ENCODE measurements around the gene STK11.

The STK11 gene

GRCh38 chr19:1170938-1171754, 34.4 kb upstream of the STK11 start:
- no peaks in the 10 kb centered on the region for H3K9me3 ChIP-seq (ENCODE audit: control insufficient read depth, insufficient read depth, low read length)
- no peak for DNase-seq (ENCODE audit: low read depth, low spot score)
- H3K4me1 ChIP-seq (ENCODE audit: control insufficient read depth, insufficient read depth, low read length), result peaks cover 9% of the 10 kb centered on the region
- no peak overlapping the region for H3K4me3 ChIP-seq (ENCODE audit: low read length)
- no peaks in the 10 kb centered on the region for H3K27me3 ChIP-seq (ENCODE audit: control insufficient read depth, insufficient read depth, low read length)
- H3K36me3 ChIP-seq (ENCODE audit: control insufficient read depth, insufficient read depth, low read length), result no peaks in the 10 kb centered on the region
- 94% methylated on average over 12 of the region's 38 CpGs for WGBS (ENCODE audit: insufficient coverage, insufficient read length)
- no peak overlapping the region for H3K27ac ChIP-seq (ENCODE audit: low read length)

GRCh38 chr19:1171755-1172352, 33.7 kb upstream of the STK11 start:
- no CpG with 5 or more reads among the region's 15 CpGs for WGBS (ENCODE audit: insufficient coverage, insufficient read length)
- no peaks in the 10 kb centered on the region for H3K9me3 ChIP-seq (ENCODE audit: control insufficient read depth, insufficient read depth, low read length)
- H3K4me1 ChIP-seq (ENCODE audit: control insufficient read depth, insufficient read depth, low read length), result peaks cover 9% of the 10 kb centered on the region
- no peaks in the 10 kb centered on the region for H3K27me3 ChIP-seq (ENCODE audit: control insufficient read depth, insufficient read depth, low read length)
- no peak overlapping the region for H3K27ac ChIP-seq (ENCODE audit: low read length)
- H3K36me3 ChIP-seq (ENCODE audit: control insufficient read depth, insufficient read depth, low read length), result no peaks in the 10 kb centered on the region
- DNase-seq (ENCODE audit: low read depth, low spot score), result no peak
- H3K4me3 ChIP-seq (ENCODE audit: low read length), result no peak overlapping the region

GRCh38 chr19:1172353-1173158, 33.0 kb upstream of the STK11 start:
- no peak overlapping the region for H3K27ac ChIP-seq (ENCODE audit: low read length)
- no peaks in the 10 kb centered on the region for H3K27me3 ChIP-seq (ENCODE audit: control insufficient read depth, insufficient read depth, low read length)
- peak overlapping the region; percentile 67 for H3K4me3 ChIP-seq (ENCODE audit: low read length)
- no peaks in the 10 kb centered on the region for H3K9me3 ChIP-seq (ENCODE audit: control insufficient read depth, insufficient read depth, low read length)
- H3K36me3 ChIP-seq (ENCODE audit: control insufficient read depth, insufficient read depth, low read length), result no peaks in the 10 kb centered on the region
- no peak for DNase-seq (ENCODE audit: low read depth, low spot score)
- peaks cover 9% of the 10 kb centered on the region for H3K4me1 ChIP-seq (ENCODE audit: control insufficient read depth, insufficient read depth, low read length)
- no CpG with 5 or more reads among the region's 36 CpGs for WGBS (ENCODE audit: insufficient coverage, insufficient read length)

GRCh38 chr19:1173159-1173844, 32.3 kb upstream of the STK11 start:
- Histone ChIP-seq H3K36me3 (ENCODE audit: control insufficient read depth, insufficient read depth, low read length) (no peaks in the 10 kb centered on the region), H3K27ac (ENCODE audit: low read length) (no peak overlapping the region), H3K4me3 (ENCODE audit: low read length) (peak overlapping the region; percentile 67), H3K9me3 (ENCODE audit: control insufficient read depth, insufficient read depth, low read length) (no peaks in the 10 kb centered on the region), H3K4me1 (ENCODE audit: control insufficient read depth, insufficient read depth, low read length) (peaks cover 7% of the 10 kb centered on the region), H3K27me3 (ENCODE audit: control insufficient read depth, insufficient read depth, low read length) (no peaks in the 10 kb centered on the region)
- WGBS (ENCODE audit: insufficient coverage, insufficient read length), result no CpG with 5 or more reads among the region's 47 CpGs
- no peak for DNase-seq (ENCODE audit: low read depth, low spot score)

GRCh38 chr19:1173845-1174809, 31.5 kb upstream of the STK11 start, which contains the start of gene SBNO2:
SBNO2 (minus strand) TSS chr19:1174268; CDS start chr19:1154276, 19,992 bp downstream.
- Histone ChIP-seq H3K9me3 (ENCODE audit: control insufficient read depth, insufficient read depth, low read length) (no peaks in the 10 kb centered on the region), H3K27me3 (ENCODE audit: control insufficient read depth, insufficient read depth, low read length) (no peaks in the 10 kb centered on the region), H3K4me1 (ENCODE audit: control insufficient read depth, insufficient read depth, low read length) (peaks cover 7% of the 10 kb centered on the region), H3K27ac (ENCODE audit: low read length) (no peak within 1 kb of the TSS), H3K4me3 (ENCODE audit: low read length) (peak within 1 kb of the TSS; percentile 67), H3K36me3 (ENCODE audit: control insufficient read depth, insufficient read depth, low read length) (no peaks in the 10 kb centered on the region)
- no CpG with 5 or more reads among the region's 84 CpGs for WGBS (ENCODE audit: insufficient coverage, insufficient read length)
- peak; percentile 45 for DNase-seq (ENCODE audit: low read depth, low spot score)

- Histone ChIP-seq H3K27me3 (ENCODE audit: control insufficient read depth, insufficient read depth, low read length) (no peaks in the 10 kb centered on the region), H3K4me1 (ENCODE audit: control insufficient read depth, insufficient read depth, low read length) (no peaks in the 10 kb centered on the region), H3K36me3 (ENCODE audit: control insufficient read depth, insufficient read depth, low read length) (no peaks in the 10 kb centered on the region), H3K9me3 (ENCODE audit: control insufficient read depth, insufficient read depth, low read length) (no peaks in the 10 kb centered on the region), H3K27ac (ENCODE audit: low read length) (no peak overlapping the region), H3K4me3 (ENCODE audit: low read length) (no peak overlapping the region)
- WGBS (ENCODE audit: insufficient coverage, insufficient read length), result no CpG with 5 or more reads among the region's 25 CpGs
- DNase-seq (ENCODE audit: low read depth, low spot score), result no peak
These were observed 28.1 kb upstream of the STK11 start for GRCh38 chr19:1177322-1178114.

GRCh38 chr19:1181606-1182005, 24.0 kb upstream of the STK11 start:
- H3K4me3 ChIP-seq (ENCODE audit: low read length), result no peak overlapping the region
- no CpG with 5 or more reads among the region's 11 CpGs for WGBS (ENCODE audit: insufficient coverage, insufficient read length)
- no peak overlapping the region for H3K27ac ChIP-seq (ENCODE audit: low read length)
- no peaks in the 10 kb centered on the region for H3K27me3 ChIP-seq (ENCODE audit: control insufficient read depth, insufficient read depth, low read length)
- H3K36me3 ChIP-seq (ENCODE audit: control insufficient read depth, insufficient read depth, low read length), result no peaks in the 10 kb centered on the region
- H3K9me3 ChIP-seq (ENCODE audit: control insufficient read depth, insufficient read depth, low read length), result no peaks in the 10 kb centered on the region
- H3K4me1 ChIP-seq (ENCODE audit: control insufficient read depth, insufficient read depth, low read length), result 0 out of 2 replicates have a peak, but pooled peaks cover 1% of the 10 kb centered on the region
- DNase-seq (ENCODE audit: low read depth, low spot score), result no peak

- DNase-seq (ENCODE audit: low read depth, low spot score), result no peak
- no peak overlapping the region for H3K27ac ChIP-seq (ENCODE audit: low read length)
- H3K36me3 ChIP-seq (ENCODE audit: control insufficient read depth, insufficient read depth, low read length), result no peaks in the 10 kb centered on the region
- 0 out of 2 replicates have a peak, but pooled peaks cover 1% of the 10 kb centered on the region for H3K4me1 ChIP-seq (ENCODE audit: control insufficient read depth, insufficient read depth, low read length)
- H3K4me3 ChIP-seq (ENCODE audit: low read length), result no peak overlapping the region
- no peaks in the 10 kb centered on the region for H3K9me3 ChIP-seq (ENCODE audit: control insufficient read depth, insufficient read depth, low read length)
- no CpG with 5 or more reads among the region's 10 CpGs for WGBS (ENCODE audit: insufficient coverage, insufficient read length)
- no peaks in the 10 kb centered on the region for H3K27me3 ChIP-seq (ENCODE audit: control insufficient read depth, insufficient read depth, low read length)
These were observed 23.5 kb upstream of the STK11 start for GRCh38 chr19:1182068-1182467.

- Histone ChIP-seq H3K9me3 (ENCODE audit: control insufficient read depth, insufficient read depth, low read length) (no peaks in the 10 kb centered on the region), H3K27me3 (ENCODE audit: control insufficient read depth, insufficient read depth, low read length) (no peaks in the 10 kb centered on the region), H3K4me3 (ENCODE audit: low read length) (no peak overlapping the region), H3K4me1 (ENCODE audit: control insufficient read depth, insufficient read depth, low read length) (0 out of 2 replicates have a peak, but pooled peaks cover 1% of the 10 kb centered on the region), H3K27ac (ENCODE audit: low read length) (no peak overlapping the region), H3K36me3 (ENCODE audit: control insufficient read depth, insufficient read depth, low read length) (no peaks in the 10 kb centered on the region)
- no peak for DNase-seq (ENCODE audit: low read depth, low spot score)
- no CpG with 5 or more reads among the region's 11 CpGs for whole genome bisulfite sequencing (ENCODE audit: insufficient coverage, insufficient read length)
These were observed 22.9 kb upstream of the STK11 start for GRCh38 chr19:1182727-1183126.
